Measurements from ENCODE around the gene LIN37. TPM values are rescaled to one million over a fixed set of nuclear protein-coding genes. Genes with fewer than 3 reads are reported as not detected.

Gene LIN37
- total and polyA plus RNA-seq, 7 donors = 3.1 to 26.8 (median 14.5) TPM

- Histone ChIP-seq H3K27me3 (ENCODE audit: insufficient read depth in 3 of 3, low read length in 2 of 3) (no peaks in the 10 kb centered on the region), H3K36me3 (ENCODE audit: insufficient read depth in 1 of 2, low read depth in 1 of 2) (peaks cover 0 to 27% of the 10 kb centered on the region in 2 donors), H3K4me1 (peaks cover 7% of the 10 kb centered on the region), H3K9me3 (no peaks in the 10 kb centered on the region), H3K4me3 (peak overlapping the region; percentile 95), H3K27ac (no peak overlapping the region)
- DNase-seq (no peak), ATAC-seq (no peak)
- intact Hi-C loops (cut with DNase I) = no loop called here
- no peak for TF ChIP-seq CTCF (IDR thresholded peaks at IDR 0.05)
- 54 to 59% (median 56%) methylated on average over 13 of the region's 13 CpGs for WGBS, 3 donors
Measured at GRCh38 chr19:35776102-35776788, 27.9 kb downstream of the LIN37 start.

GRCh38 chr19:35777086-35777841 is 28.9 kb downstream of the LIN37 start:
- no peaks in the 10 kb centered on the region for H3K27me3 ChIP-seq (ENCODE audit: insufficient read depth in 3 of 3, low read length in 2 of 3)
- H3K4me3 ChIP-seq = no peak overlapping the region
- intact Hi-C loops (cut with DNase I) = no loop called here
- H3K27ac ChIP-seq = no peak overlapping the region
- ATAC-seq (no peak), DNase-seq (no peak)
- H3K4me1 ChIP-seq = peaks cover 7% of the 10 kb centered on the region
- WGBS, 3 donors = 64 to 72% (median 69%) methylated on average over 16 to 19 of the region's 19 CpGs
- H3K36me3 ChIP-seq (ENCODE audit: insufficient read depth in 1 of 2, low read depth in 1 of 2) = peaks cover 0 to 32% of the 10 kb centered on the region in 2 donors
- H3K9me3 ChIP-seq = no peaks in the 10 kb centered on the region
- TF ChIP-seq CTCF (IDR thresholded peaks at IDR 0.05) = no peak

- Histone ChIP-seq H3K27me3 (ENCODE audit: insufficient read depth in 3 of 3, low read length in 2 of 3) (no peaks in the 10 kb centered on the region), H3K4me1 (peaks cover 7% of the 10 kb centered on the region), H3K27ac (no peak overlapping the region), H3K9me3 (no peaks in the 10 kb centered on the region), H3K4me3 (no peak overlapping the region), H3K36me3 (ENCODE audit: insufficient read depth in 1 of 2, low read depth in 1 of 2) (peaks cover 0 to 39% of the 10 kb centered on the region in 2 donors)
- 76 to 93% (median 87%) methylated on average over 7 of the region's 7 CpGs for WGBS, 3 donors
- ATAC-seq (no peak), DNase-seq (no peak)
- intact Hi-C loops (cut with DNase I) = no loop called here
- no peak for TF ChIP-seq CTCF (IDR thresholded peaks at IDR 0.05)
Measured at GRCh38 chr19:35777961-35778360, 29.6 kb downstream of the LIN37 start.

- H3K9me3 ChIP-seq = no peaks in the 10 kb centered on the region
- TF ChIP-seq CTCF (IDR thresholded peaks at IDR 0.05) = no peak
- ATAC-seq = no peak
- H3K27me3 ChIP-seq (ENCODE audit: insufficient read depth in 3 of 3, low read length in 2 of 3) = no peaks in the 10 kb centered on the region
- H3K36me3 ChIP-seq (ENCODE audit: insufficient read depth in 1 of 2, low read depth in 1 of 2) = peaks cover 0 to 39% of the 10 kb centered on the region in 2 donors
- DNase-seq = no peak
- no peak overlapping the region for H3K27ac ChIP-seq
- H3K4me3 ChIP-seq = no peak overlapping the region
- intact Hi-C loops (cut with DNase I) = no loop called here
- peaks cover 7% of the 10 kb centered on the region for H3K4me1 ChIP-seq
- WGBS, 3 donors = 91 to 93% (median 92%) methylated on average over 8 of the region's 8 CpGs
Measured at GRCh38 chr19:35779033-35779432, 30.7 kb downstream of the LIN37 start.

Measured in psoas muscle (tissue), 8 donors.